Measurements from ENCODE around the gene MRAP.

The MRAP gene

DNA sequence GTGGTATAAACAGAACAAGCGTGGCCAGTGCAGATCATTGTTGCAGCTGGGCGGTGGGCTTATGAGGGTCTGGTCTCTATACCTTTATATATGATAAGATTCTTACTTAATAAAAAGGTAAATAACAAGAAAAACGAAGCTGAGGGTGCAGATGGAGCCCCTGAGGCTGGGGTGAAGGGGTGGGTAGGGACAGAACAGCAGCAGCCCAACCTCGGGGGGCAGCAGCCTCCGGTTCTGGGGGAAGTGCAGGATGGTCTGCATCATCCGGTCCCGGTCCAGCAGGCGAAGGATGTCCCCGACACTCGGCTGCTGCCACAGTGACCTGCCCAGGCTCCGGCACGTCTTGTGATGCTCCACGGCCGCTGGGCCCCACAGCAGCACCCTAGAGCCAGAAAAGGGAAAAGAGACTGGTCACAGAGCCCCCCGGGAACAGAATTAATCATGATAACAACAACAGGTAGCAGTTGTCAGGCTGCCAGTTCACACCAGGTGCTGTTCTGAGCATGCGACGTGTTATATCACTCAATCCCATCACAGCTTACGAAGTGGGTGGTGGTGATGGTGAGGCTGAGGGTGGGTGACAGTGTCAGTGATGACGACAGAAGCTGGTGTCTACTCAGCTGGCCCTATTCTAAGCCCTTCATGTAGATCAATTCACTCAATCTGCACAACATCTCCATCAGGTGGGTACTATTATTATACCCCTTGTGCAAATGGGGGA lies 35.5 kb downstream of the MRAP start:
- Histone ChIP-seq H3K4me2 (ENCODE audit: low read length) (no peak overlapping the region), H3K9me2 (replicated peaks; ENCODE audit: control insufficient read depth, low read length) (no peaks in the 10 kb centered on the region), H3K27ac (ENCODE audit: low read depth, low read length) (no peak overlapping the region), H3K4me3 (ENCODE audit: low read length) (no peak overlapping the region), H3K79me2 (ENCODE audit: control insufficient read depth, low read length) (no peaks in the 10 kb centered on the region), H3F3A (ENCODE audit: control insufficient read depth, insufficient read depth) (no peaks in the 10 kb centered on the region), H4K20me1 (ENCODE audit: control insufficient read depth, insufficient read depth, low read depth, low read length) (no peaks in the 10 kb centered on the region), H3K36me3 (ENCODE audit: control insufficient read depth, low read length) (peaks cover 89% of the 10 kb centered on the region), H3K4me1 (ENCODE audit: control insufficient read depth, low read length) (peaks cover 16% of the 10 kb centered on the region), H3K27me3 (ENCODE audit: control insufficient read depth, low read length) (no peaks in the 10 kb centered on the region), H3K9me3 (ENCODE audit: control insufficient read depth, insufficient read depth, low read length) (0 out of 2 replicates have a peak, but pooled peaks cover 6% of the 10 kb centered on the region)
- TF ChIP-seq, protein P1, sequence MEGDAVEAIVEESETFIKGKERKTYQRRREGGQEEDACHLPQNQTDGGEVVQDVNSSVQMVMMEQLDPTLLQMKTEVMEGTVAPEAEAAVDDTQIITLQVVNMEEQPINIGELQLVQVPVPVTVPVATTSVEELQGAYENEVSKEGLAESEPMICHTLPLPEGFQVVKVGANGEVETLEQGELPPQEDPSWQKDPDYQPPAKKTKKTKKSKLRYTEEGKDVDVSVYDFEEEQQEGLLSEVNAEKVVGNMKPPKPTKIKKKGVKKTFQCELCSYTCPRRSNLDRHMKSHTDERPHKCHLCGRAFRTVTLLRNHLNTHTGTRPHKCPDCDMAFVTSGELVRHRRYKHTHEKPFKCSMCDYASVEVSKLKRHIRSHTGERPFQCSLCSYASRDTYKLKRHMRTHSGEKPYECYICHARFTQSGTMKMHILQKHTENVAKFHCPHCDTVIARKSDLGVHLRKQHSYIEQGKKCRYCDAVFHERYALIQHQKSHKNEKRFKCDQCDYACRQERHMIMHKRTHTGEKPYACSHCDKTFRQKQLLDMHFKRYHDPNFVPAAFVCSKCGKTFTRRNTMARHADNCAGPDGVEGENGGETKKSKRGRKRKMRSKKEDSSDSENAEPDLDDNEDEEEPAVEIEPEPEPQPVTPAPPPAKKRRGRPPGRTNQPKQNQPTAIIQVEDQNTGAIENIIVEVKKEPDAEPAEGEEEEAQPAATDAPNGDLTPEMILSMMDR (IDR thresholded peaks at IDR 0.05; ENCODE audit: low read depth, low read length, poor library complexity, severe bottlenecking): no peak
- TF ChIP-seq EZH2phosphoT487 (IDR thresholded peaks at IDR 0.05; ENCODE audit: borderline replicate concordance, low read length): no peak

DNA sequence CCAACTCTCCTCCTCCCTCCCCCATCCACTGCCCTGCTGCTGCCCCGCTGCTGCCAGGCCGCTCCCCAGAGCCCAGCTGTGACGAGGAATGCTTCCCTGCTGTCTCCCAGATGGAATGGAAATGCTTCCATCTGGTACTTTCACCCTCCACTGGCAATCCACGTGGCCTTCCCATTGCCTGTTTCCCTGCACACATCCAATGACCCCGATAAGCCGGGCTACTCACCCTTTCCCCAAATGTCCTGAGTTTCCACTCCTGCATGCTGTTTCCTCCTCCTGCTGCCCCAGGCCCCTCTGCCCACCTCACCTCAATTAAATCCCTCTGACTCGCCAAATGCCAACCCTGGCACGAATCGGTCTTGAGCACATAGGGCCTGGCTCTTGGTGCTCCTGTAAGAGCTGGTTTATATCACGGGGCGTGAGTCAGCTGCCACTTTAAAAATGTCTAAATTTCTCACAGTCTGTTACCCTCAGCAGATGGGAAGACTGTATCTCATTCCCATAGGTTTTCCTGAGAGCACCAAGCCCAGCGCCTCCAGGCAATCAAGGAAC lies 36.4 kb downstream of the MRAP start:
- Histone ChIP-seq H3K4me3 (ENCODE audit: low read length) (no peak overlapping the region), H3K27ac (ENCODE audit: low read depth, low read length) (no peak overlapping the region), H3K36me3 (ENCODE audit: control insufficient read depth, low read length) (peaks cover 85% of the 10 kb centered on the region), H3K9me3 (ENCODE audit: control insufficient read depth, insufficient read depth, low read length) (0 out of 2 replicates have a peak, but pooled peaks cover 6% of the 10 kb centered on the region), H3K4me2 (ENCODE audit: low read length) (no peak overlapping the region), H3F3A (ENCODE audit: control insufficient read depth, insufficient read depth) (no peaks in the 10 kb centered on the region), H3K27me3 (ENCODE audit: control insufficient read depth, low read length) (no peaks in the 10 kb centered on the region), H3K79me2 (ENCODE audit: control insufficient read depth, low read length) (no peaks in the 10 kb centered on the region), H3K4me1 (ENCODE audit: control insufficient read depth, low read length) (peaks cover 16% of the 10 kb centered on the region), H4K20me1 (ENCODE audit: control insufficient read depth, insufficient read depth, low read depth, low read length) (no peaks in the 10 kb centered on the region), H3K9me2 (replicated peaks; ENCODE audit: control insufficient read depth, low read length) (no peaks in the 10 kb centered on the region)
- TF ChIP-seq, protein P1 (IDR thresholded peaks at IDR 0.05; ENCODE audit: low read depth, low read length, poor library complexity, severe bottlenecking): no peak
- TF ChIP-seq EZH2phosphoT487 (IDR thresholded peaks at IDR 0.05; ENCODE audit: borderline replicate concordance, low read length): no peak

DNA sequence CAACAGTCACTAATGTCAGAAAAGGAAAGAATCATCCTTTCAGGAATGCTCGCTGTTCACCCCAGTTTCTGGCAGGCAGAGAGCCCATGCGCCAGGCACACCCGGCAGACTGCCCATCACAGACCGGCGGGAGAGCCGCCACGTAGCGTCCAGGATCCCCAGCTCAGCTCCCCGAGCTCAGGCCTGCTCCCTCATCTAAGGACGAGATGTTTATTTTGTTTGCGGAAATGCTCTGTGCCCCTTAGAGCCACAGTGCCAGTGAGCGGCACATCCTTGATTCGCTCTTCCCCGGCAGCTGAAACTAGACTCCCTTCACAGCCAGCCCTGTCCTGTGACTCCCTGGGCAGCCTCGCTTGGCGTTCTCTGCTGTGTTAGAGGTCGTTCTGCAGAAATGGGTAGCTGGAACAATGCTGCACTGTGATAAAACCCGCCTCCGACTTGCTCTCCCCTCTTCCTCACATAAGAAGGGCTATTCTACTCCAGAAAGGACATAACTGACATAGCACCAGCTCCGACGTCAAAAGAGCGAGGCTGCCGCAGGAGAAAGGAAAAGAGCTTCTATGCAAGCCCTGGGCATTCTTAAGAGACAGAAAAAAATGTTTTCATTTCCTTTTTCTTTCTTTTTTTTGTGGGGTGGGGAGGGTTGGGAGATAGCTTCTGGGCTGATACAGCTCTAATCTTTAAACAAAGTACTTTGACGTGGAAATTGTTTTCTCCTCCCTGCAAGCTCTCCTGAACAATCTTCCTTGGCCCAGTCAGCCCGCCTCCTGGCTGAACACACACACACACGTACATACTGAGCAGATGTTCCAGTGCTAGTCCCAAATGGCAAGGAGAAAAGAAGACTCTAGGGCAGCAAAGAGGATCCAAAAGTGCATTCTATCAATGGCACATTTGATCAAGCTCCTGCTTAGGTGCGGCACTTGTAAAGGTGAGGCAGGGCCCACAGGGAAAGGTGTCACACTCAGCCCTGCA lies 37.2 kb downstream of the MRAP start:
- H3K4me2 ChIP-seq (ENCODE audit: low read length): no peak overlapping the region
- no peaks in the 10 kb centered on the region for H3K79me2 ChIP-seq (ENCODE audit: control insufficient read depth, low read length)
- H3K4me3 ChIP-seq (ENCODE audit: low read length): no peak overlapping the region
- H3K27ac ChIP-seq (ENCODE audit: low read depth, low read length): no peak overlapping the region
- no peaks in the 10 kb centered on the region for H3K9me2 ChIP-seq (replicated peaks; ENCODE audit: control insufficient read depth, low read length)
- H3K36me3 ChIP-seq (ENCODE audit: control insufficient read depth, low read length): peaks cover 85% of the 10 kb centered on the region
- TF ChIP-seq, protein P1 (IDR thresholded peaks at IDR 0.05; ENCODE audit: low read depth, low read length, poor library complexity, severe bottlenecking): no peak
- no peak for TF ChIP-seq EZH2phosphoT487 (IDR thresholded peaks at IDR 0.05; ENCODE audit: borderline replicate concordance, low read length)
- H3K27me3 ChIP-seq (ENCODE audit: control insufficient read depth, low read length): no peaks in the 10 kb centered on the region
- H3K9me3 ChIP-seq (ENCODE audit: control insufficient read depth, insufficient read depth, low read length): 0 out of 2 replicates have a peak, but pooled peaks cover 6% of the 10 kb centered on the region
- no peaks in the 10 kb centered on the region for H3F3A ChIP-seq (ENCODE audit: control insufficient read depth, insufficient read depth)
- peaks cover 16% of the 10 kb centered on the region for H3K4me1 ChIP-seq (ENCODE audit: control insufficient read depth, low read length)
- H4K20me1 ChIP-seq (ENCODE audit: control insufficient read depth, insufficient read depth, low read depth, low read length): no peaks in the 10 kb centered on the region
